ENCODE data around the gene PPP1R12B. TPM values are rescaled to one million over a fixed set of nuclear protein-coding genes. Genes with fewer than 3 reads are reported as not detected.
A peak's percentile ranks its signal among the peaks of the same experiment; 100 is the strongest.

The PPP1R12B gene
- total RNA-seq, 1 donor from 2014 or later = 404 TPM

DNA sequence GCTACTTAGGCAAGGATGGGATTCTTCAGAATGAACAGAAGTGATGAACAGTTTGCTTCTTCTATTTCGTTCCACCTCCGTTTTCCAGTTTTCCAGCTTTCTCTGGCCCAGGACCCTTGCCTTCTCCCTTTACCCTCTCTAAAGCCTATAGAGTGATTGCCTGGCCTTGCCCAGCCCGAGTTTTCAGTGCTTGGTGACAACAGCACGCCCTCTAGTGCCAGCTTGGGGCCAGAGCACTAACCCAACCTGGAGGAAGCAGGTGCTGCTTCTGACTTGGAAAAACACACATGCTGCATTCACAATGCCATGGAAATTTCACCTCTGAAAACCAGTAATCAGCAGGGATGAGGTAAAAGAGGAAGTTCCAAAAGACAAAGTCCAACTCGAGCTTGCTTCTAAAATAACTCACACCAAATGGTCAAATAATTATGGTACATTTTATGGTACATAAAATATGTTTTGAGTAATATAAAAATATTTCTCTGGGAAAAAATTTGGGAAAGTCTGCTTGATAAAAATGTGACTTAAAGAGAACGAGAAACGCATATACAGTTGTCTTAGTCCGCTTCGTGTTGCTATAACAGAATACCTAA lies 32.8 kb upstream of the PPP1R12B start:
- DNase-seq (ENCODE audit: low spot score in 2 of 2) = peak in 1 of 2 donors; percentile 83
- Histone ChIP-seq H3K36me3 (peaks cover 32 to 43% of the 10 kb centered on the region in 2 donors), H3K27ac (no peak overlapping the region), H3K4me1 (peaks cover 0 to 9% of the 10 kb centered on the region in 2 donors), H3K4me3 (no peak overlapping the region), H3K27me3 (no peaks in the 10 kb centered on the region), H3K9me3 (no peaks in the 10 kb centered on the region)
- intact Hi-C loops (cut with DNase I) = loop anchor here (1.0 kb wide), 3 partner anchors 79 to 126 kb away; partner anchors contain the start of gene LGR6
- TF ChIP-seq, protein P1, sequence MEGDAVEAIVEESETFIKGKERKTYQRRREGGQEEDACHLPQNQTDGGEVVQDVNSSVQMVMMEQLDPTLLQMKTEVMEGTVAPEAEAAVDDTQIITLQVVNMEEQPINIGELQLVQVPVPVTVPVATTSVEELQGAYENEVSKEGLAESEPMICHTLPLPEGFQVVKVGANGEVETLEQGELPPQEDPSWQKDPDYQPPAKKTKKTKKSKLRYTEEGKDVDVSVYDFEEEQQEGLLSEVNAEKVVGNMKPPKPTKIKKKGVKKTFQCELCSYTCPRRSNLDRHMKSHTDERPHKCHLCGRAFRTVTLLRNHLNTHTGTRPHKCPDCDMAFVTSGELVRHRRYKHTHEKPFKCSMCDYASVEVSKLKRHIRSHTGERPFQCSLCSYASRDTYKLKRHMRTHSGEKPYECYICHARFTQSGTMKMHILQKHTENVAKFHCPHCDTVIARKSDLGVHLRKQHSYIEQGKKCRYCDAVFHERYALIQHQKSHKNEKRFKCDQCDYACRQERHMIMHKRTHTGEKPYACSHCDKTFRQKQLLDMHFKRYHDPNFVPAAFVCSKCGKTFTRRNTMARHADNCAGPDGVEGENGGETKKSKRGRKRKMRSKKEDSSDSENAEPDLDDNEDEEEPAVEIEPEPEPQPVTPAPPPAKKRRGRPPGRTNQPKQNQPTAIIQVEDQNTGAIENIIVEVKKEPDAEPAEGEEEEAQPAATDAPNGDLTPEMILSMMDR (IDR thresholded peaks at IDR 0.05) = peak; percentile 73 to 89 (median 88)

DNA sequence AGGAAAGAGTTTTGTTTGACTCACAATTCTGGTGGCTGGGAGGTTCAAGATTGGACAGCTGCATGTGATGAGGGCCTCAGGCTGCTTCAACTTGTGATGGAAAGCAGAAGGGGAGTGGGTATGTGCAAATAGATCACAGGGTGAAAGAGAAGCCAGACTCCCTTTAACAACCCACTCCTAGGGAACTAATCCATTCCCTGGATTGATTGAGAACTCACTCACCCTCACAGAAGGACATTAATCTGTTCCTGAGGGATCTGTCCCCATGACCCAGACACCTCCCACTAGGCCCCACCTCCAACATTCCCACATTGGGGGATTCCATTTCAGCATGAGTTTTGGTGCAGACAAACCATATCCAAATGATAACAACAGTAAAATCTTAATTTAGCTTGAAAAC lies 32.3 kb upstream of the PPP1R12B start:
- no peak overlapping the region for H3K27ac ChIP-seq
- peaks cover 0 to 9% of the 10 kb centered on the region in 2 donors for H3K4me1 ChIP-seq
- intact Hi-C loops (cut with DNase I) = no loop called here
- no peaks in the 10 kb centered on the region for H3K9me3 ChIP-seq
- no peak overlapping the region for H3K4me3 ChIP-seq
- H3K36me3 ChIP-seq = peaks cover 32 to 45% of the 10 kb centered on the region in 2 donors
- DNase-seq (ENCODE audit: low spot score in 2 of 2) = peak in 1 of 2 donors; percentile 30
- no peaks in the 10 kb centered on the region for H3K27me3 ChIP-seq
- TF ChIP-seq, protein P1 (IDR thresholded peaks at IDR 0.05) = no peak

DNA sequence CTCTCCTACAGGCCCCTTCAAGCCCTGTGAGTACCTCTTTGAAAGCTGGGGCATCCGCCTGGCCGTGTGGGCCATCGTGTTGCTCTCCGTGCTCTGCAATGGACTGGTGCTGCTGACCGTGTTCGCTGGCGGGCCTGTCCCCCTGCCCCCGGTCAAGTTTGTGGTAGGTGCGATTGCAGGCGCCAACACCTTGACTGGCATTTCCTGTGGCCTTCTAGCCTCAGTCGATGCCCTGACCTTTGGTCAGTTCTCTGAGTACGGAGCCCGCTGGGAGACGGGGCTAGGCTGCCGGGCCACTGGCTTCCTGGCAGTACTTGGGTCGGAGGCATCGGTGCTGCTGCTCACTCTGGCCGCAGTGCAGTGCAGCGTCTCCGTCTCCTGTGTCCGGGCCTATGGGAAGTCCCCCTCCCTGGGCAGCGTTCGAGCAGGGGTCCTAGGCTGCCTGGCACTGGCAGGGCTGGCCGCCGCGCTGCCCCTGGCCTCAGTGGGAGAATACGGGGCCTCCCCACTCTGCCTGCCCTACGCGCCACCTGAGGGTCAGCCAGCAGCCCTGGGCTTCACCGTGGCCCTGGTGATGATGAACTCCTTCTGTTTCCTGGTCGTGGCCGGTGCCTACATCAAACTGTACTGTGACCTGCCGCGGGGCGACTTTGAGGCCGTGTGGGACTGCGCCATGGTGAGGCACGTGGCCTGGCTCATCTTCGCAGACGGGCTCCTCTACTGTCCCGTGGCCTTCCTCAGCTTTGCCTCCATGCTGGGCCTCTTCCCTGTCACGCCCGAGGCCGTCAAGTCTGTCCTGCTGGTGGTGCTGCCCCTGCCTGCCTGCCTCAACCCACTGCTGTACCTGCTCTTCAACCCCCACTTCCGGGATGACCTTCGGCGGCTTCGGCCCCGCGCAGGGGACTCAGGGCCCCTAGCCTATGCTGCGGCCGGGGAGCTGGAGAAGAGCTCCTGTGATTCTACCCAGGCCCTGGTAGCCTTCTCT lies 30.3 kb upstream of the PPP1R12B start:
- DNase-seq (ENCODE audit: low spot score in 2 of 2) = peak in 1 of 2 donors; percentile 60
- Histone ChIP-seq H3K4me1 (no peaks in the 10 kb centered on the region), H3K27me3 (no peaks in the 10 kb centered on the region), H3K36me3 (peaks cover 32 to 45% of the 10 kb centered on the region in 2 donors), H3K27ac (no peak overlapping the region), H3K9me3 (no peaks in the 10 kb centered on the region), H3K4me3 (no peak overlapping the region)
- TF ChIP-seq, protein P1 (IDR thresholded peaks at IDR 0.05) = no peak
- intact Hi-C loops (cut with DNase I) = no loop called here

DNA sequence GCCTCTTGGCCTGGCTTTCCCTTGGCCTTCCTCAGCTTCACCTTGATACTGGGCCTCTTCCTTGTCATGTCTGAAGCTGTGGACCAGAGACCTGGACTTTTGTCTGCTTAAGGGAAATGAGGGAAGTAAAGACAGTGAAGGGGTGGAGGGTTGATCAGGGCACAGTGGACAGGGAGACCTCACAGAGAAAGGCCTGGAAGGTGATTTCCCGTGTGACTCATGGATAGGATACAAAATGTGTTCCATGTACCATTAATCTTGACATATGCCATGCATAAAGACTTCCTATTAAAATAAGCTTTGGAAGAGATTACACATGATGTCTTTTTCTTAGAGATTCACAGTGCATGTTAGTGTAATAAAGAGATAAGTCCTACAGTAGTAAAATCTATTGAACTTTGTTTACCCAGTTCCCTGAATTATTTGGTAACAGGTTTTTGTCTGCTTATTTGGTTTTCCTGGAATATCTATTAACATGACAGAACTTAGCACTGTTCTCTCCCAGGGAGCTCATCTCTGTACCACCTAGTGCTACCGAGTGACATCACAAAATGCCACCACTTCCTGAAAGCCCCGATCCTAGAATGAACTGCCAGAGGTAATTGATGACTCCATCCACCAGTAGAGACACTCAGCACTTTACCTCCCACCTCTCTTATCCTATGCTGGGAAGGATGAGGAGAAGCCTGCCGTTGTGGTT lies 29.0 kb upstream of the PPP1R12B start:
- H3K27me3 ChIP-seq = no peaks in the 10 kb centered on the region
- no peak for DNase-seq (ENCODE audit: low spot score in 2 of 2)
- no peaks in the 10 kb centered on the region for H3K4me1 ChIP-seq
- H3K4me3 ChIP-seq = no peak overlapping the region
- peaks cover 32 to 40% of the 10 kb centered on the region in 2 donors for H3K36me3 ChIP-seq
- no peak overlapping the region for H3K27ac ChIP-seq
- intact Hi-C loops (cut with DNase I) = no loop called here
- TF ChIP-seq, protein P1 (IDR thresholded peaks at IDR 0.05) = no peak
- H3K9me3 ChIP-seq = no peaks in the 10 kb centered on the region

DNA sequence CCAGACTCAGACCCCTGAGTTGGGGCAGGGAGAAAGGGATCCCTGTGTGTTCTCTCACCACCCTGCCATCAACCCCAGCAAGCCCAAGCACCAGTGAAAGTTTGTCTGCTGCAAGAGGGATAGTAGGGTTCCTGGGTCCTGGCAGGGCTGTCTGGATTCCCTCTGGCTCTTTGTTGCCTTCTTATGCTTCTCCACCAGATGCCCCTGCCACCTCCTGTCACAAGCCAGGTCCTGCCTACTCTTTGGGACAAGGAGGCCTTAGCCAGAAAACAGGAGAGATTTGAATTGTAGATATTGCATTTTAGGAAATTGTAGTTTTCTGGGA lies 28.5 kb upstream of the PPP1R12B start:
- Histone ChIP-seq H3K4me1 (no peaks in the 10 kb centered on the region), H3K27me3 (no peaks in the 10 kb centered on the region), H3K4me3 (no peak overlapping the region), H3K9me3 (no peaks in the 10 kb centered on the region), H3K36me3 (peaks cover 28 to 36% of the 10 kb centered on the region in 2 donors), H3K27ac (no peak overlapping the region)
- peak in 1 of 2 donors; percentile 19 for DNase-seq (ENCODE audit: low spot score in 2 of 2)
- intact Hi-C loops (cut with DNase I) = no loop called here
- TF ChIP-seq, protein P1 (IDR thresholded peaks at IDR 0.05) = no peak
